ENCODE measurements around the gene PCDHGB2. TPM values are rescaled to one million over a fixed set of nuclear protein-coding genes. Genes with fewer than 3 reads are reported as not detected.

Gene PCDHGB2
- total and polyA plus RNA-seq, 2 experiments from 2014 or later = 1.2 to 5.8 TPM

- TF ChIP-seq, protein P1, sequence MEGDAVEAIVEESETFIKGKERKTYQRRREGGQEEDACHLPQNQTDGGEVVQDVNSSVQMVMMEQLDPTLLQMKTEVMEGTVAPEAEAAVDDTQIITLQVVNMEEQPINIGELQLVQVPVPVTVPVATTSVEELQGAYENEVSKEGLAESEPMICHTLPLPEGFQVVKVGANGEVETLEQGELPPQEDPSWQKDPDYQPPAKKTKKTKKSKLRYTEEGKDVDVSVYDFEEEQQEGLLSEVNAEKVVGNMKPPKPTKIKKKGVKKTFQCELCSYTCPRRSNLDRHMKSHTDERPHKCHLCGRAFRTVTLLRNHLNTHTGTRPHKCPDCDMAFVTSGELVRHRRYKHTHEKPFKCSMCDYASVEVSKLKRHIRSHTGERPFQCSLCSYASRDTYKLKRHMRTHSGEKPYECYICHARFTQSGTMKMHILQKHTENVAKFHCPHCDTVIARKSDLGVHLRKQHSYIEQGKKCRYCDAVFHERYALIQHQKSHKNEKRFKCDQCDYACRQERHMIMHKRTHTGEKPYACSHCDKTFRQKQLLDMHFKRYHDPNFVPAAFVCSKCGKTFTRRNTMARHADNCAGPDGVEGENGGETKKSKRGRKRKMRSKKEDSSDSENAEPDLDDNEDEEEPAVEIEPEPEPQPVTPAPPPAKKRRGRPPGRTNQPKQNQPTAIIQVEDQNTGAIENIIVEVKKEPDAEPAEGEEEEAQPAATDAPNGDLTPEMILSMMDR (conservative IDR thresholded peaks at IDR 0.05; ENCODE audit: low read depth in 2 of 2) = no peak
- no peak for TF ChIP-seq POLR2AphosphoS5 (IDR thresholded peaks at IDR 0.05; ENCODE audit: low read depth)
- TF ChIP-seq, protein P2, sequence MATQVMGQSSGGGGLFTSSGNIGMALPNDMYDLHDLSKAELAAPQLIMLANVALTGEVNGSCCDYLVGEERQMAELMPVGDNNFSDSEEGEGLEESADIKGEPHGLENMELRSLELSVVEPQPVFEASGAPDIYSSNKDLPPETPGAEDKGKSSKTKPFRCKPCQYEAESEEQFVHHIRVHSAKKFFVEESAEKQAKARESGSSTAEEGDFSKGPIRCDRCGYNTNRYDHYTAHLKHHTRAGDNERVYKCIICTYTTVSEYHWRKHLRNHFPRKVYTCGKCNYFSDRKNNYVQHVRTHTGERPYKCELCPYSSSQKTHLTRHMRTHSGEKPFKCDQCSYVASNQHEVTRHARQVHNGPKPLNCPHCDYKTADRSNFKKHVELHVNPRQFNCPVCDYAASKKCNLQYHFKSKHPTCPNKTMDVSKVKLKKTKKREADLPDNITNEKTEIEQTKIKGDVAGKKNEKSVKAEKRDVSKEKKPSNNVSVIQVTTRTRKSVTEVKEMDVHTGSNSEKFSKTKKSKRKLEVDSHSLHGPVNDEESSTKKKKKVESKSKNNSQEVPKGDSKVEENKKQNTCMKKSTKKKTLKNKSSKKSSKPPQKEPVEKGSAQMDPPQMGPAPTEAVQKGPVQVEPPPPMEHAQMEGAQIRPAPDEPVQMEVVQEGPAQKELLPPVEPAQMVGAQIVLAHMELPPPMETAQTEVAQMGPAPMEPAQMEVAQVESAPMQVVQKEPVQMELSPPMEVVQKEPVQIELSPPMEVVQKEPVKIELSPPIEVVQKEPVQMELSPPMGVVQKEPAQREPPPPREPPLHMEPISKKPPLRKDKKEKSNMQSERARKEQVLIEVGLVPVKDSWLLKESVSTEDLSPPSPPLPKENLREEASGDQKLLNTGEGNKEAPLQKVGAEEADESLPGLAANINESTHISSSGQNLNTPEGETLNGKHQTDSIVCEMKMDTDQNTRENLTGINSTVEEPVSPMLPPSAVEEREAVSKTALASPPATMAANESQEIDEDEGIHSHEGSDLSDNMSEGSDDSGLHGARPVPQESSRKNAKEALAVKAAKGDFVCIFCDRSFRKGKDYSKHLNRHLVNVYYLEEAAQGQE (IDR thresholded peaks at IDR 0.05; ENCODE audit: unreplicated experiment) = no peak
- TF ChIP-seq, protein P3, sequence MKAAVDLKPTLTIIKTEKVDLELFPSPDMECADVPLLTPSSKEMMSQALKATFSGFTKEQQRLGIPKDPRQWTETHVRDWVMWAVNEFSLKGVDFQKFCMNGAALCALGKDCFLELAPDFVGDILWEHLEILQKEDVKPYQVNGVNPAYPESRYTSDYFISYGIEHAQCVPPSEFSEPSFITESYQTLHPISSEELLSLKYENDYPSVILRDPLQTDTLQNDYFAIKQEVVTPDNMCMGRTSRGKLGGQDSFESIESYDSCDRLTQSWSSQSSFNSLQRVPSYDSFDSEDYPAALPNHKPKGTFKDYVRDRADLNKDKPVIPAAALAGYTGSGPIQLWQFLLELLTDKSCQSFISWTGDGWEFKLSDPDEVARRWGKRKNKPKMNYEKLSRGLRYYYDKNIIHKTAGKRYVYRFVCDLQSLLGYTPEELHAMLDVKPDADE (IDR thresholded peaks at IDR 0.05) = no peak
Observed at GRCh38 chr5:141319202-141319601, 40.6 kb upstream of the PCDHGB2 start (continued).

DNA sequence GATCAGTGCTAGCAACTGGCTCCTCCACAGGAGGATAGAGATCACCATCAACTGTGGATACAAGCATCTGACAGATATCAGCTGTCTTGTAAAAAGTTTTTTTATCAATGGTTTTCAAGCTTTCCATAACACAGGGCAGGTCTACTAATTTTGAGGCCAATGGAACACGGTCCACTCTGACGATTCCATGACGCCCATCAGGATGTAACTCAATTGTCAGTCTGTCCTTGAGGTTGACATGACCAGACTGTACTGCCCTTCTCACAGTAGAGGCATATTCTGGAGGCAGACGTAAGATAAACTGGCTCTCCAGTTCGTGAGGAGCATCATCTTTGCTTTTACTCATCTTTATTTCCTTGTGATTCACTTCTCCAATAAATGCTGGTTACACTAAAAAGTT lies 40.1 kb upstream of the PCDHGB2 start:
- Histone ChIP-seq H3K27me3 (ENCODE audit: insufficient read depth) (no peaks in the 10 kb centered on the region), H3K4me1 (ENCODE audit: insufficient read depth) (peaks cover 14% of the 10 kb centered on the region; the same call in 1 of the 2 replicates), H3K36me3 (ENCODE audit: insufficient read depth) (peaks cover 13% of the 10 kb centered on the region), H3K79me2 (replicated peaks; ENCODE audit: insufficient read depth) (peaks cover 42% of the 10 kb centered on the region), H4K20me1 (replicated peaks; ENCODE audit: insufficient read depth) (peaks cover 24% of the 10 kb centered on the region), H3F3A (replicated peaks; ENCODE audit: low read depth) (no peaks in the 10 kb centered on the region), H3K9me2 (ENCODE audit: insufficient read depth) (no peaks in the 10 kb centered on the region), H3K4me2 (peak overlapping the region; percentile 80), H3K4me3 (peak overlapping the region; percentile 67), H3K27ac (ENCODE audit: low read depth) (no peak overlapping the region), H2AFZ (no peak overlapping the region)
- TF ChIP-seq, protein P3 (IDR thresholded peaks at IDR 0.05) = no peak
- TF ChIP-seq EZH2 (IDR thresholded peaks at IDR 0.05; ENCODE audit: low read depth, unreplicated experiment) (no peak), POLR2AphosphoS5 (IDR thresholded peaks at IDR 0.05; ENCODE audit: low read depth) (no peak), JUNB (IDR thresholded peaks at IDR 0.05; ENCODE audit: unreplicated experiment) (no peak), ZNF331 (CRISPR knock-in tag; IDR thresholded peaks at IDR 0.05; ENCODE audit: low read depth) (no peak), NANOG (IDR thresholded peaks at IDR 0.05; ENCODE audit: borderline replicate concordance) (no peak), CREB1 (CRISPR knock-in tag; IDR thresholded peaks at IDR 0.05; ENCODE audit: low read depth) (no peak), EZH2phosphoT487 (IDR thresholded peaks at IDR 0.05; ENCODE audit: unreplicated experiment) (no peak), STAT1 (IDR thresholded peaks at IDR 0.05; ENCODE audit: unreplicated experiment) (no peak)
- TF ChIP-seq, protein P2 (IDR thresholded peaks at IDR 0.05; ENCODE audit: unreplicated experiment) = no peak
- H3K9me3 Mint-ChIP-seq = peaks cover 53% of the 10 kb centered on the region
- peaks cover 57% of the 10 kb centered on the region for H3K36me3 Mint-ChIP-seq (ENCODE audit: low read depth)
- peaks cover 15% of the 10 kb centered on the region for H3K27me3 Mint-ChIP-seq (ENCODE audit: insufficient read depth, low read depth, poor library complexity)
- no peak overlapping the region for H3K27ac Mint-ChIP-seq
- H3K4me1 Mint-ChIP-seq = peaks cover 10% of the 10 kb centered on the region
- ATAC-seq (no peak), DNase-seq (ENCODE audit: low spot score) (no peak)
- H3K4me3 Mint-ChIP-seq = peak overlapping the region; percentile 95

Measured in GM23338 (cell line).